Myocyte (in vitro differentiated cells): ENCODE results near the gene KCNA4. TPM values are rescaled to one million over a fixed set of nuclear protein-coding genes. Genes with fewer than 3 reads are reported as not detected.
"Not testable (repeated sequence)": the region's sequence is repeated elsewhere in the genome, so short reads cannot be mapped to it uniquely, and the experiment has no call there.

ENCODE experiments used
- DNase-seq: peaks from one replicate; pipeline ENCODE4 v3.0.0-alpha.2; 2012; ENCODE audit warnings: low read depth
- total RNA-seq: library from RNA; depleted of rRNA; stranded (reverse); fragments of >200 nt; gene quantifications from 2 replicates; pipeline ENCODE4 v1.2.3, GENCODE V29; 2014

Gene KCNA4
- total RNA-seq, 1 donor from 2014 or later = 0.40 TPM

DNA sequence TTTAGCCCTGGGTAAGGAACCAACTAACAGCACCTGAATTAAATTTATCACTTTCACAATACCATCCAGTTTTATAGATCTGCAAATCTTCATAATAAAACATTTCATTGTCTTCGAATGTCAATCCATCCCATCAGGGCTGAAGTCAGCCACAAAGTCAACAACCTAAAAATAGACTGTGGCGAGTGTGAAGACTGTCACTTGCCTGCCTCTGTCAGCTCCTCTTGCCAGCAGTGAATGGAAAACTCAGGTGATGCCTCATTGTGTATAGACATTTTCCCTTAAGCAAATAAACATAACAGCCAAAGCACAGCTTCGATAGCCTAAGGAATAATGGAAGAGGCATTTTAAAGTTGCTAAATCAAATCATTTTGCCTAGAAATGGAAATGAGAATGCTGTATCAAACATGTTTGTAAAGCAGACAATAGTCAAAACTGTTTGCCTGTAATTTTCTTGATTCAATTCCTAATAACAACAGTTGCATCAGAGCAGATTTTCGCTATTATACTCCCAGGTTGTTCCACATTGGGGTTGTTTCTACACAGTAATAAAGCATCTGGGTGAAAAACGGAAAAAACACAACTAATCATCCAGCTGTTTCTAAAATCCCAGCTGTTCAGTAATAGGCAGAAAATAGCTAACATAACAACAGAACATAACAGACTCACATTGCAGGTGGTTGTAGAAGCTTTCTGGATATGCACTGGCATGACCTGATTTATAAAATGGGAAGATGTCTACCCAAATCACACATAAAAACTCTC lies 15.7 kb downstream of the KCNA4 start:
- DNase-seq = peak; percentile 48

DNA sequence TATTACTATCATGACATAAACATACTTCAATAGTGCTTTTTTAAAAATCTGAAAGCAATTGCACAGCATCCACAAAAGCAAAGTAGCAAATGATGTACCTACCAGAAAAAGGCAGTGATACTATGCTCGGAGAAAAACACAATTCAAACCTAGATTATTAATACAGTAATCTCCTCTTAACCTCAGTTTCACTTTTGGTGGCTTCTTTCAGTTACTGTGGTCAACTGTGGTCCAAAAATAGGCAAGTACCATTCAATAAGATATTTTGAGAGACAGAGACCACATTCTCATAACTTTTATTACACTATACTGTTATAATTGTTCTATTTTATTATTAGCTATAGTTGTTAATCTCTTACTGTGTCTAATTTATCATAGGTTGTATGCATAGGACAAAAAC lies 20.8 kb downstream of the KCNA4 start:
- DNase-seq = no peak

GRCh38 chr11:29989174-29989970 lies 27.5 kb downstream of the KCNA4 start:
- peak; percentile 8 for DNase-seq

DNA sequence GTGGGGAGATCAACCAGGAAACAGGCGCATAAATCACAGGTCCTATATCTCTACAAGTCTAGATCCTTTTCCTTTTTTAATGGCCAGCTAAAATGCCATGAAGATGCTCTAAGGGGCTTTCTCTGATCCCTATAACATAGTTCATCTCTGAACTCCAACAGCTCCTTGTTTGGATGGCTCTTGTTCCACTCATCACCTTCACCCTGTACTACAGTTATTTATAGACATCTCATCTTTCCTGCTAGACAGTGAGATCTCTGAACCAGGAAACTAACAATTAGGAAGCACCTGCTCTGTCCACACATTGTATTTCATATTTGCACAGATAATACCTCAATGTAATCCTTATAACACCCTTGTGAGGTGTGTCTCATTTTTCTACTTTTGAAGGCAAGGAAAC lies 31.6 kb downstream of the KCNA4 start:
- DNase-seq = peak; percentile 8

DNA sequence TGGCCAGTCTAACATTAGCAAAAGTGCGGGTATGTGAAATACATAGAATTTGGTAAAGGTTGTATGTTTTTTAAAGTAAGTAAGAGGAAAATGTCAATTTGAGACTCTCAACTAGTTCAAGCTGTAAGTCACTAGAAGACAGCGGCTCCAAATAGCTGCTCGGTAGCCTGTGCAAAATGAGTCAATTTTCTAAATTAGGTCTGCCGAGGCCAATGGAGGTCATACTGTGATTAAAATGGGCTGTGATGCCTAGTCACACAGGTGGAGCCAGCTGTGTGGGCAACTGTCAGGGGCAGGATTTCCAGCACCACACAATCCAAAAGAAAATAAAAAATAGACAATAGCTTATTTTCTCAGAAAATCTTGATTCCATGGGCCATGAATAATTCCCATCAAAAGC lies 32.3 kb downstream of the KCNA4 start:
- peak; percentile 58 for DNase-seq

DNA sequence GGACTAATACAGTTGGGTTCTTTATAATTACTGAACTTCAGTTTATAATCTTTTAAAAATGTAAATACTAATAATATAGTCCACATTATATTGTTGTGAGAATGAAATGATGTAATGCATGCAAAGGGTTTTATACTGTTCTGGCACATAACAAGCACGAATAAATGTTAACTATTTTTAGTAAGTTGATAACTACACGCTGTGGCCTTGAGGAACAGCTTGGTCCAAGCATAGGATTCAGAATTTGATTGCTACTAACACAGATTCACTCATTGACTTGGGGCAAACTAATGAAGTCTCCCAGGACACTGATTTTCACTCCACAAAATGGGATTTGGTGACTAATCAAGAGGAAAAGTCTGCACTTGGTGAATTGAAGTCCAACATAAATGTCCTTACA lies 38.3 kb downstream of the KCNA4 start:
- no peak for DNase-seq

DNA sequence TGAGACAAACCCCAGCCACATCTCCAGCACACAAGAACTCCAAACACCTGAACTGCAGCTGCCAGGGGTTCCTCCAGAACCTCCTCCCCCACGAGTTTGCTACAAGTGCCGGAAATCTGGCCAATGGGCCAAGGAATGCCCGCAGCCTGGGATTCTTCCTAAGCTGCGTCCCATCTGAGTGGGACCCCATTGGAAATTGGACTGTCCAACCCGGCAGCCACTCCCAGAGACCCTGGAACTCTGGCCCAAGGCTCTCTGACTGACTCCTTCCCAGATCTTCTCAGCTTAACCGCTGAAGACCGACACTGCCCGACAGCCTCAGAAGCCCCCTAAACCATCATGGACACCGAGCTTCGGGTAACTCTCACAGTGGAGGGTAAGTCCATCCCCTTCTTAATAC lies 41.2 kb downstream of the KCNA4 start:
- DNase-seq = not testable (repeated sequence)

- DNase-seq = no peak
Observed at GRCh38 chr11:29963796-29964195, 53.0 kb downstream of the KCNA4 start.

- no peak for DNase-seq
Observed at GRCh38 chr11:29963036-29963435, 53.8 kb downstream of the KCNA4 start.

DNA sequence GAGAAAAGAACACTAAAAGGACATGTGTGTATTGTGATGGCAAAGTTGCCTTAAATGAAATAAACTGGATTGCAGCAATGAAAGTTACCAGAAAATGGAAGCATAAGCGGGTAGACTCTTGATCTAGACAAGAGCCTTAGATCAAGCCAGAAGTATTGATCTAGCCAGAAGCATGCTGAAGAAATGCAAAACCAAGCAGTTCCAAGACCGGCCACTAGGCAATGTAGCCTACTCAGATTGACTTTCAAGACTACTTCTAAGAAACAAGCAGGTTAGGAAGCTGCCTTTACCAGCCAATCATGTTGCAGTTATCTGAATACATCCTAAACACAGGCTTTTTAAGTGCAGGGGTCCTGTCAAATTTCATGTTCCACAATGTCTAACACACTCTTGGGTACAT lies 54.6 kb downstream of the KCNA4 start:
- no peak for DNase-seq

Other genes starting within 250 kb of the KCNA4 start
- not detected in 2 replicates for gene FSHB, start 214.0 kb upstream of the KCNA4 start, total RNA-seq